Measurements from ENCODE around the gene FGF14.

DNA sequence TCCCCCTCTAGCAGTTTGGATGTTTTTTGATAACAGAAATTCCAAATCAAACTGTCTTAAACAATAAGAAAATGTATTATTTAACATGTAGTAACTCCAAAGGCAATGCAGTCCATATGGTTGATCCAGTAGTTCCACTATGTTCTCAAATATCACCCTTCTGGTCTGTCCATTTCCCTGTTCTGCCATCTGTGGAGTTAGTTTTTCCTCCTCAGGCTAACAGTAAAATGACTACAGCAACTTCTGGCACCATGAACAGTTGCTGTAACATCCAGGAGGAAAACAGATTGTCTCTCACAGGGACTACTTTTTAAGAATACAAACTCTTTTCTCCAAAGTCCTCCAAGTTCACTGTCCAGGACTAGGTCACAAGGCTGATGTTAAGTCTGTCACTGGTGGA, 455.4 kb downstream of the FGF14 start:
- TF ChIP-seq POLR2AphosphoS5 (IDR thresholded peaks at IDR 0.05) (no peak), POLR2A (IDR thresholded peaks at IDR 0.05) (no peak)
- TF ChIP-seq, protein P1, sequence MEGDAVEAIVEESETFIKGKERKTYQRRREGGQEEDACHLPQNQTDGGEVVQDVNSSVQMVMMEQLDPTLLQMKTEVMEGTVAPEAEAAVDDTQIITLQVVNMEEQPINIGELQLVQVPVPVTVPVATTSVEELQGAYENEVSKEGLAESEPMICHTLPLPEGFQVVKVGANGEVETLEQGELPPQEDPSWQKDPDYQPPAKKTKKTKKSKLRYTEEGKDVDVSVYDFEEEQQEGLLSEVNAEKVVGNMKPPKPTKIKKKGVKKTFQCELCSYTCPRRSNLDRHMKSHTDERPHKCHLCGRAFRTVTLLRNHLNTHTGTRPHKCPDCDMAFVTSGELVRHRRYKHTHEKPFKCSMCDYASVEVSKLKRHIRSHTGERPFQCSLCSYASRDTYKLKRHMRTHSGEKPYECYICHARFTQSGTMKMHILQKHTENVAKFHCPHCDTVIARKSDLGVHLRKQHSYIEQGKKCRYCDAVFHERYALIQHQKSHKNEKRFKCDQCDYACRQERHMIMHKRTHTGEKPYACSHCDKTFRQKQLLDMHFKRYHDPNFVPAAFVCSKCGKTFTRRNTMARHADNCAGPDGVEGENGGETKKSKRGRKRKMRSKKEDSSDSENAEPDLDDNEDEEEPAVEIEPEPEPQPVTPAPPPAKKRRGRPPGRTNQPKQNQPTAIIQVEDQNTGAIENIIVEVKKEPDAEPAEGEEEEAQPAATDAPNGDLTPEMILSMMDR (IDR thresholded peaks at IDR 0.05): no peak
